Nucleus accumbens (tissue), 56 donors: Measurements from ENCODE around the gene EXOC6B.

Experiments
- DNase-seq, 56 donors: peaks; one replicate each; lab custom pipeline; 2025; lab: John Stamatoyannopoulos, UW

The EXOC6B gene

DNA sequence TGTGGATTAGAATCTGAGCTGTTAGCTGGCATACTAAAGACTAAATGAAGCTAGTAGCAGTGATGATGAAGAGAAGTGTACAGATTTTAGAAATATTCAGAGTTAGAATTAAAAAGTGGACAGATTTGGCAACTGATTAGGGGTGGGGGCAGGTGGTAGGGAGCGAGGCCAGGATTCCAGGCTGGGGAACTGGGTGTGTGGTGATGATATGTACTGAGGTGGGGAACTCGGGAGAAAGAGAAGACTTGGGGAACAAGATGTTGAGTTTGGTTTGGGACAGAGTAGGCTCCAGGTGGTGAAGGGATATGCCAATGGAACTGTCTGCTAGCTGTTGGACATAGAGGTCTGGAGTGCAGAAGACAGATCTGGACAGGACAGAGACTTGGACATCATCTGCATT is 669.0 kb downstream of the EXOC6B start:
- no peak for DNase-seq

DNA sequence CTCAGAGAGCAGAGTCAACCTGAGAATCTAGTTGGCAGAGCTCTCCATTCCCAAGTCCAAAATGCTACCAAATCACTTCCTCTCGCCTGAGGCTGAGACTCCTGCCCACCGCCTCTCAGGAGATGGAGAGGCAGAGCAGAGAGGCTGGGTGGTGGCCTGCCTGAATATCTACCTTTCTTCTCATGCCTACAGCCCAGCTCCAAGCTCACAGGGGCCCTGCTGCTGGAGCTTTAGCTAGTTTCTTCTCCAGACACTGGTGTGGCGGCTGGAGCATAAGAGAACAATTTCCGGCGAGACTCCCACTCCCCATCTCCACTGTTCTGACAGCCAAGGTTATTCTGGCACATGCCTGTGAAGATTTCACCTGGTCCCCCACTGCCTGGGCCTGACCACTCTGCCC is 670.1 kb downstream of the EXOC6B start:
- DNase-seq: no peak

DNA sequence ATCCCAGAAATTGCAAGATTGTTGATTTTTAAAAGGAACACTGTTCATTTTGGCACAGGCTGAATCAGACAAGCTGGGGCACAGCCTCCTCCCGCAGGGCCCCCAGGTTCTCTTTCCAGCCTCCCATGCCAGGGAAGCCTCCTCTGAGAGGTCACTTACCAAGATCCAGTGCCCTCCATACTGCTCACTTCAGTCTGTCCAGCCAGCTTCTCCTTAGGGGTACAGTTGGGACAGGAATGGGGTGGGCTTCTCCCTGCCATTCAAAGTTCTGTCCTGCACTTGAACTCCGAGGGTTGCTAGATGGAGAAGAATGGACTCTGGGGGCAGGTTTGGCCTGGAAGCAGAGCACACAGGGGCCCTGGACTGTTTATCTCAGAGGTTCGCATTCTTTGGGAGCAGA is 670.7 kb downstream of the EXOC6B start:
- DNase-seq: no peak

DNA sequence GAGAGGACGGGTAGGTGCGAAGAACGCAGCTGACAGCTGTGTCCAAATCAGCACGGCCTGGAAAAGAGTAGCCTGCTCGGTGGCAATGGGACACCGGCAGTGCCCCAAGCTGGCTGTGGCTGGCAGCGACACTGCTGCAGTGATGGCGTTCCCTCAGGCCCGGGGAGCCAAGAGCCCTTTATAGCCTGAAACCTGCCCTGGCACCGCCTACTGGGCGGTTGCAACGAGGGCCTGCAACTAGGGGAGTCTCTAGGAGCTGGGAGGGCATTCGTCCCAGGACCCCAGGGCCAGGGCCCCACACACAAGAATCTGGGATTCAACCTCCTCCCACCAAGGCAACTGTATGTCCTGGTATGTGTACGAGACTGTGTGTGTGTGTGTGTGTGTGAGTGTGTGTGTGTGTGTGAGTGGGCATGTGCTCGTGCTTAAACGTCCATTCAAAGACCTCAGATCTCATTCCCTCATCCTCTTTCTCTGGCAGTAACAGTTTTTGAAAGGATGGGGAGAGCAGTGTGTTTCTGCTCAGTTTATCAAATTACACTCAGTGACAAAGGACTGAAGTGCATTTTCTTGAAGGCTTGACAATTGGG is 671.4 kb downstream of the EXOC6B start:
- no peak for DNase-seq

DNA sequence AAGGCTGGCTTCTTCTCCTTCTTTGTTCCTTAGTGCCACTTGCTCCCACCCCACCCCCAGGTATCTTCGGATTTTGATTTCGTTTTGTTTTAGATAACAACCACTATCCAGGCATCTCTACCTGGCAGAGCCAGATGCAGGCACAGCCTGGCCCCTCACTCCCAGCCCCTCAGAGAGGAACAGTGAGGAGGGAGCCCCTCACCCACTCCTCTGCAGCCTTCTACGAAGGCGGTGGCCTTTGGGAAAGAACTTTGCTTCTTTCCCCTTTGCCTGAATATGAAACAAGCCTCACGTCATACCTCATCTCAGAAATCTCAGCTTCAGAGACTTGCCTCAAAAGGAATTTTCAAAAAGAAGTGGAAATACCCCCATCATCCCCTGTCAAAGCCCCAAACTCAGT is 671.9 kb downstream of the EXOC6B start:
- no peak for DNase-seq

DNA sequence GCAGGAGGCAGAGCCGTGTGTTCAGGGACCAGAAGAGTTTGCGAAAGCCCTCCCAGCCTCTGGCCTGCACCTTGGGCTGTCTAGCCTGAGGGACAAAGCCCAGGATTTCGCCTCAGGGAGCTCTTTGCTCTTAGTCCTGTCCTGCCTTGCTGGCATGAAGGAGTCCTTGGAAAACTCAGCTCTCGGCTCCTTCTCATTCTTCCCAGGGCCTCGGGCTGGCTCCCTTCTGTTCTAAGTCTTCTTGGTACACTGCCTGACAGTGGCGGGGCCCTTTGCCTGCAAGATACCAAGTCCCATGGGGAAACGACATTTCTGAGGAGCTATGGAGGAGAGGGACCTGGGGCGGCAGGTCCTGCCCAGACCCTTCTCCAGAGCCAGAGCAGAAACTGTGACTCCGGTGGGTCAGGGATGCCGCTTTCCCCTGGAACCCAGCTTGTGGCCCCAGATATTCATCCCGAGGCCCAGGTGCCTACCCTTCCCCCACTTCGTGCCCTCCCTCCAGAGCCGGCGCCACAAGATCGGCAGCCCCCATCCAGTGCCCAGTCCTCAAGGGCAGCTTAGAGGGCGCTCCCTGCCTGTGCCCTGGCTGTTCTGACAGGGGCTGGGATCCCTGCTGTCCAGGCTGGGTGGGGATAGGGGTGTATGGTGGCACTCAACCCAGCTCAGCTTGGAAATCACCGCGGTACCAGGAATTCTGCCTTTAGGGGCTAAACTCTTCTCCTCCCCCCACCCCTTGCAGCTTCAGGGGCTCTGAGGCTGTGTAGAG is 672.6 kb downstream of the EXOC6B start:
- DNase-seq: no peak

DNA sequence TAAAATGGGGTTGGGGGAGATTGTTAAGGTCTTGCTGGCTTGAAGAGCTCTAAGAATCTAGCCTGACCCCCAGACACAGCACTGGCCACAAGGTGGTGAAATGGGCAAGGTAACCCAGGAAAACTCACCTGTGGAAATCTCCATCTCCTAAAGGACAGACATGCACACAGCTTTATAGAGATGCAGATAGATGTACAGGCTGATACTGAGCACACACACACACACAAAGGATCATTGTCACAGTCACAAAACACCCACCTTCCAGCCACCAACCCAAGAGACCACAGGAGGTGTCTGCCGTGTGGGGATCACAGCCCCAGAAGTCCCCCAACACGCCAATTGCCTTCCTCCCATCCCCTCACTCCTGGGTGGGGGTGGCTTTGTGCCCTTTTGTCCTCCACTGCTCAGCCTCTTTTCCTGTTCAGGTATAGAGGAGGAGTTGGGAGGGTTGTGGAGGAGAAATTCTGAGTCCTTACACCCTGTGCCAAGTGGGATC is 674.9 kb downstream of the EXOC6B start:
- DNase-seq: no peak

DNA sequence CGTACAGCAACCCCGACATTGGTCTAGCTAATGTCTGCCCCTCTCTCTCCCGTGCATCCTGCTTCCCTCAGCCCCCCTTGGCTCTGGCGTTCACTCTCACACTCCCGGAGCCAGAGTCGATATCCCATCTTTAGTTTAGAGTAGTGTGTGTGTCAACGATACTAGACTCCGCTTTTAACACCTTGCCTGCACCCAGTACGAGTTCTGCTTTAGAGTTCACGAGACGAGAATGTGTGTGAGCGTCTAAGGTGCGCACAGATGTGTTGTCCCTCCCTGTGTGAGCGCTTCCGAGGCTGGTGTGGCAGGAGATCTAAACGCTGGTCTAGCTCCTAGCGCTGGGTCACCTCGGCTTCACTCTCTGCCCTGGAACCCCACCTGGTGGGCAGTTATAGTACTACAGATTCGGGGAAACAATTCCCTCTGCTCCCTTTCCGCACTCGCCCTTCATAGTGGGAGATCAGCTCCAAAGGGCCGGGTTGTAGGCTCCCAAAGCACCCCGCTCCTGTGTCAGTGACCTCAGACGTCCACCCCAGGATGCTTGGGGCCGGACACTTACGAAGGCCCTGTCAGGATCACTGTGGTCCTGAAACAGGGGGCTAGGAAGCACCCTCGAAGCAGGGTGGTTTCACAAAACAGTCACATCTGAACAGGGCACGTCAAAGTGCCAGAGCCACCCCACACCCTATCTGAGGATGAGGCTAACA is 675.5 kb downstream of the EXOC6B start:
- peak in 51 of 56 donors; percentile 21 to 89 (median 65) for DNase-seq

DNA sequence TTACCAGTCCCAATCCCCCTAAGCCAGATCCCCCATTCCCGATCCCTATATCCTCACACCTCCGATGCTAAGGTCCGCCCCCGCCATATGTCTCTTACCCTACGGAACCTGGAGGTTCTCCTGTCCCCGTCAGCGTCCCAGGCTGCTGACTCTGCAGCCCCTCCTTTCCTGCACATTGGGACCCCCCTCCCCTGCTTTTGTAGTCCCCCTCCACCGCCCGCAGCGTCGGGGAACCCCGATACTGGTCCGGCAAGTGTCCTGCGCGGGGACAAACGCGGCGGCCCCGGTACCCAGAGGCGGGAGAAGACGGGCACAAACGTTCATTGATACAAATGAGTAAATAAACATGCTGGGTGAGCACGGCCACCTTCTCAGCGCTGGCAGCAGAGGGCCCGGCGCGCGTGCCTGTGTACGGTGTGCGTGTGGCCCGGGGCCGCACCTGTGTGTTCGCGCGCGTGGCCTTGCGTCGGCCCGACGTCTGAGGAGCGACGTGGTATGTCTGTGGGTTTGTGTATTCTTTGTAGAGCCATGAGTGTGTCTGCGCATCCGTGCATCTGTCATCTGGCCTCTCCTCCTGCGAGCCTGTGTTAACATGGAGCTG is 676.2 kb downstream of the EXOC6B start:
- DNase-seq: peak in 2 of 56 donors; percentile 40 to 55

DNA sequence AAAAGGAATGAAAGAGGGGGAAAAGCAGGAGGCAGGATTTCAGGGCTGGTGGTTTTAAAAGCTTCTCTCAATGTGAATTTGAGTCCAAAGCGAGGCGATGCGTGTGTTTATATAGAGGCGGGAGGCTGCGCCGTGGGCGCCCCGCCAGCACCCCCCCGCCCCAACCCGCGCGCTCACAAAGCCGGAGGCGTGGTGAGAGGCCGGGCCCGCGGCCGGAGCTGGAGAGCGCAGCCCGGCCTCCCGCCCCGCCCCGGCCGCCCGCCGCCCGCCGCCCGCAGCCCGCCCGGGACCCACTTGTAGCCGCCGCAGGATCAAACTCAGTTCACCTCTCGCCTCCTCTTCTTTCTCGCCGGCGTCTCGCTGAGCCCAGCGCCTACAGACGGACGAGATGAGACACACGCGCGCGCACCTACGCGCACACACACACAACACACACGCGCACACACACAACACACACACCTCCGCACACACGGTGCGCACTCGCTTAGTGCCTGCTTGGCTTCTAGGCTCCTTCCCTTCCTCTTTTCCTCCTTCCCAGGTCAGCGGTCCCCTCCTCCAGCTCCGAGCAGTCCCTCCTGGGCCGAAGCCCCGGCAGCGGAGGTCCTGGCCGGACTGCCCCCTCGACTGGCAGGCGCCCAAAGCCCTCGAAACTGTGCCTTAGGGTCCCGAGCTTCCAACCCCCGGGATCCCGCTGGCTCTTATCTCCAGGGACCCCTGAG is 676.8 kb downstream of the EXOC6B start:
- peak in 26 of 56 donors; percentile 19 to 74 (median 49) for DNase-seq

DNA sequence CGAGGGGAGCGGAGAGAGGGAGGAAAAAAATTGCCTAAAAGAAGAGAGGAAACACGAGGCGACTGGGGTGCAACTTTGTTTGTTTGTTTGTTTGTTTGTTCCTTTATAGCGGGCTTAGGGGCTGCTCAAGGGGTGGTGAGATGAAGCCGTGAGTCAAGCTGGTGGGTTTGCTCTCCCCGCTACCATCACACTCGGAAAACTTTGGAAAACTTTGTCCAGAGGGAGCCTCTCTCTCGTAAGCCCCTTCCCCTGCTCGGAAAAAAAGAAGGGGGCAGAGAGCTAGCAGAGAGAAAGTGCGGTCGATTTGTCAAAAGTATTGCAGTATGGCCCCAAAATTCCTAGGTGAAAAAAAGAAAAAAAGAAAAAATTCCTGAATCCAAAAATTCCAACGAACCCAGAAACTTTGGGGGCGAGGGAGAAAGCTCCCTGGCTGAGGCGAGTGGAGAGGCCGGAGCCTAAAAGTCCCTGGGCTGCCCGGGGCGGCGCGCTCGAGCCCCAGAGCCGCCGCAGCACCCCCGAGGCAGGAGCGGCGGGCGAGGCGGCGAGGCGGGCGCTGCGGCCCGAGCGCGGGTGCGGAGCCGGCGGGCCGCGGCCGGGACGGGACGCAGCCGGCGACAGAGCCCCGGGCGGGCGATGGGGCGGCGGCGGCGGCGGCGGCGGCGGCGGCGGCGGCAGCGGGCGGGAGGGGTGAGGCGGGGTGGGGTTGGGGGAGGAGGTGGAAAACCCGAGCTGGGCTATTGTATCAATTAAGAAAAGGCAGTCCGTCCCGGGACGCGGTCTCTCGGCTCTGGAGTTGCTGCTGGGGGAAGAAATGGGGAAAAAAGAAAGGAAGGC is 677.6 kb downstream of the EXOC6B start:
- no peak for DNase-seq

DNA sequence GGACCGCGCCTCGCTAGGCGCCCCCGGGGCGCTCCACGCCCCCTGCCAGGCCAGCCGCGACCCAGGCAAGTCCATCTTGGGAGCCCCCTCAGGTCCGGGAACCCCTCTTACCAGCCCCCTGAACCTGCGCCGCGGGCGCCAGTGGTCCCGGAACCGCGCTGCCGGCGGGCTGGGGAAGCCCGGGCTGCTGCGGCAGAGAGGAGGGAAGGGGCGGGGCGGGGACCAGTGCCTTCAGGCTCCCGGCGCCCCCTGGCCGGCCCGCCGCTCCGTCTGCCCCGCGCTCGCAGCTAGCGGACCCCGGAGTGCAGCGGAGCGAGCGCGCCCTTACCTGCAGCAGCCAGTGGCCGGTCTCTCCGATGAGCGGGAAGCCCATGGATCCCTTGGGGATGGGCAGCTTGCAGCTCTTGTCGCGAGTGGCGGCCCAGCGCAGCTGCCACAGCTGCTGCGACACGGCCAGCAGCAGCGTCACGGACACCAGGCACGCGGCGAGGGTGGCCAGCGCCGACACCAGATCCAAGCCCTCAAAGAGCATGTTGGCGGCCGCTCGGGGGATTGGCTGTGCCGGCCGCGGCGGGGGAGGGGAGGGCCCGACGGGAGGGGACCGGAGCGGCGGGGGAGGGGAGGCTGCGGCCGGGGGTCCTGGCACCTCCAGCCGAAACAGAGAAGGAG is 678.4 kb downstream of the EXOC6B start, which contains the start of gene CYP26B1:
CYP26B1 (minus strand) TSS at position 560 of the 669 bp plus-strand sequence; CDS start at position 532, 28 bp downstream.
- peak in 8 of 56 donors; percentile 24 to 61 (median 38) for DNase-seq

DNA sequence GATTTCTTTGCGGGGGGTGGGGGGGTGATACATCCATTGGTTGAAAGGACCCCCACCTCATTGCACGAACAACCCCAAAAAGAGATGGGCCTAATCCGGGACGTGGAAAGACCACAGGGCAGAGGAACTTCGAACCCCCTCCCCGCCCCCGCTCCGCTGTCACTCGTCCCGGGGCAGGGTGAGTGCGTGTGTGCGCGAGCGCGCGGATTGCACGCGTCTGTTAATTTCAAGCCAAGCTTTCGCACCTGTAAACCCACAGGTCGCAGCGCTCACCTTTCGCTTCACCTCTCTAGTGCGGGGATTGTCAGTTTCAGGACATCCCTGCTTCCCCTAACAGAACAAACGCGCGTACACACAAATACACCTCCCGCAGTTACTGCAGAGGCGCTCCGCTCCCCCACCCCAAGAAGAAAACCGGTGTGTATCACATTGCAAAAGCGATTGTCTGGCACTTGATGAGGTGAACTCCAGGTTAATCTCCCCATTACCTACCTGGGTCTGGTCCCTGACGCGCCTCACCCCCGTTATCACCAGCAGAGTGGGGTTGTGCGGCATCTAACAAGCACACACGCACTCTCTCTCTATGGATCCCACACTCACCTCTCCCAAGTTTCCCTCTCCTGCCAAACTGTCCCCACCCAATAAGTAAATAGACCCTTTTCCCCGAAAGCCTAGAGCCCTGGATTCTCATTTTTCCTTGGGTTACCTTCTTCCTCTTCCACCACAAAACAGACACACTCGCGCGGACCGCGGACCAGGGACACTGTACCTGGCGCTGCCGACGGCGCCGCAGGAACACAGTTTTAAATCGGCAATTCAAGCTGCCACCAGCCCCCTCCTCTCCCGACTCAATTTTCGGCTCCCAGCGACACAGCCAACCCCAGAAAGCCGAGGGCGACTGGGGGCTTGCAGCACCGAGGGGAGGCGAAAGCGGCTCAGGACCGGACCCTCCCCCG is 679.2 kb downstream of the EXOC6B start:
- no peak for DNase-seq

DNA sequence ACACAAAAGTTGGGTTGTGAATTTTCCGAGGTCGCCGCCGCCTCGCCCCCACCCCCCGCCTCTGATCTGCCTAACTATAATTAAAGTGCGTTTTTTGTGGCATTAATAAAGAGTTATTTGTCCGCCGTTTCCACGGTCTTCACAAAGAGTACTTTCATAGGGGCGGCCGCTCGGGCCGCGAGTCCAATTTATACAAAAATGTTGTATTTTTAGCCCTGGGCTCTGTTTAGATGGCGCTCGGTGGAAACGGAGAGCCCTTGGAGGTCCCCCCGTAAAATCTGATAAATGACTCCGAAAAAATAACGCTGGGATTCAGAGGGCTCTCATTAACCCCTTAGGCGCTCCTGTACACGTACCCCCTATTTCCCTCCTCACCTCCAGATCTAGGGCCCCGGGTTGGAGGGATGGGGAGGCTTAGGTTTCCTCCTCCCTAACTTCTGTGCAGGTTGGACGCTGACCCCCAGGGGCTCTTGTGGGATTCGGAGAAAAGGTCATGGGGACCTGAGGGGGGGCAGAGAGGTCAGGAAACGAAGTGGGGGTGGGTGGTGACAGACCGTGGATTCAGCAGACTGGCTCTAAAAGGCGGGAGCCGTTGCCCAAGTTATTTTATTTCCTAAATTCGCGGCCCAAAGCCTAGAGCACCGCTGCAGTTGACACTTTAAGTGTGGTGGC is 680.0 kb downstream of the EXOC6B start:
- DNase-seq: peak in 4 of 56 donors; percentile 23 to 63 (median 38)

DNA sequence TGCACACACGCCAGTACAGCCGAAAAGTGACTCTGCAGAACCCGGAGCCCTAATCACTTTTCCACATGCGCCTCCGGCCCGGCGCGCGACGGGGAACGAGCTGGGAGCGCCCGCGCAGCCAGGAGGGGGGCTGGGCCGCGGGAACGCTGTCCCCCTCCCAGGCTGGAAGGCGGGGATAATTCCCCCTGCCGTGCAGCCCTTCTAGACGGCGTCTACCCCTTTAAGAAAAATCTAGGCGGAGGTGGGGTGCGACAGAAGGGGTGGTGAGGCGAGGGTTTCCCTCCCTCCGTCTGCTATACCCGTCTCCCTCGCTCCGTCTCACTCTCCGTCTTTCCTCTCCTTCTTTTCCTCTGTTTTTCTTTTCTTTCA is 680.6 kb downstream of the EXOC6B start:
- peak in 7 of 56 donors; percentile 35 to 63 (median 47) for DNase-seq

DNA sequence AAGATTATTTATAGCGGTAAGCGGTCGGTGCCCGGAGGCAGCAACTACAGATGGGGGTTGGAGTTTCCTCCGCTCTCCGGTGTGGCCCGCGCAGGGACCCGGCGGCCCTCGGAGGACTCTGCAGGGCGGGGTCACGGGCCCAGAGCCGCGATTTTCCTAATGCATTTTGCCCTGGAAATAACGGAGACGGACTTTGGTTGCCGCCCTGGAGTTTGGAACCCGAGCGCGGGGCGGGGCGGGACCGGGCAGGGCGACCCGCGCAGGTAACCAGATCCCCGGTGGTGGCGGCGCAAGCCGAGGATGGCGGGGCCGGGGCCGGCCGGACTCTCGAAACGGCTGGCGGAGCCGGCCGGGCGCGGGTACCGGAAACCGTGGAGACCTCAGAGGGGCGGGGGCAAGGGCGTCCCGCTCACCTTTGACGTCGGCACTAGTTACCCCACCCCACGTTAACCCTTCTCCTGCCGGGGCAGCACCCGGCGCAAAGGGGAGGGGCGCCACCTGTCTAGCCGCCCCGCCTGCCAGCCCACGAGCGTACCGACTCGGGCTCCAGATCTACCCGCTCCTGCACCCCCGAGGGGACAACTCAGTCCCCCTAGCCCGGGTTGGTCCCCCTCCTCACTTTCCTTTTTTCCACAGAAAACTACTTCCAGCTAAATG is 681.1 kb downstream of the EXOC6B start:
- peak in 6 of 56 donors; percentile 38 to 52 (median 48) for DNase-seq
